Thoracic aorta (tissue), 2 donors: ENCODE data around the gene BCDIN3D. TPM values are rescaled to one million over a fixed set of nuclear protein-coding genes. Genes with fewer than 3 reads are reported as not detected.
A peak's percentile ranks its signal among the peaks of the same experiment; 100 is the strongest.

ENCODE experiments used
- ATAC-seq: fragments of 150-250 bp; one replicate; pipeline ENCODE4 v1.8.0; 2017; ENCODE audit warnings: low read depth; ENCODE audit not compliant: insufficient number of reproducible peaks, low FRiP score
- DNase-seq: peaks from one replicate; pipeline ENCODE4 v3.0.0-alpha.2; 2020; ENCODE audit warnings: low spot score
- H3K27ac ChIP-seq, 2 donors: fragments of 200-600 bp; sonication (generic); 1 replicate in 1 of 2; 2 replicates in 1 of 2; pipeline ENCODE4 v1.5.1; 2016; ENCODE audit warnings: mild to moderate bottlenecking in 2 of 2, moderate library complexity in 2 of 2
- H3K27me3 ChIP-seq: fragments of 200-600 bp; sonication (generic); replicated peaks from 2 replicates; pipeline ENCODE4 v1.6.0; 2016; ENCODE audit warnings: mild to moderate bottlenecking; ENCODE audit not compliant: insufficient read depth
- H3K36me3 ChIP-seq: fragments of 200-600 bp; sonication (generic); one replicate; pipeline ENCODE4 v1.5.1; 2016
- H3K4me1 ChIP-seq, 2 donors: fragments of 200-600 bp; sonication (generic); 1 replicate in 1 of 2; 2 replicates in 1 of 2; pipeline versions ENCODE4 v1.5.1 to v1.6.0; 2016; ENCODE audit warnings: low read depth in 2 of 2, mild to moderate bottlenecking in 1 of 2; ENCODE audit not compliant: control insufficient read depth in 1 of 2
- H3K4me3 ChIP-seq: fragments of 200-600 bp; sonication (generic); 2 replicates; pipeline ENCODE4 v1.5.1; 2016; ENCODE audit warnings: mild to moderate bottlenecking
- H3K9me3 ChIP-seq: fragments of 200-600 bp; sonication (generic); 2 replicates; pipeline ENCODE4 v1.5.1; 2016
- CTCF ChIP-seq: fragments of 200-600 bp; sonication (generic); IDR thresholded peaks from one replicate; pipeline ENCODE4 v1.5.1; 2019; ENCODE audit warnings: antibody characterized with exemption
- total RNA-seq, 2 donors: library from RNA; depleted of rRNA; stranded (reverse); fragments of >200 nt; gene quantifications; one replicate each; pipeline versions ENCODE4 v1.1.0 to v1.2.3, GENCODE V29; 2016

The BCDIN3D gene
- total RNA-seq, 2 donors from 2014 or later: 1.6 to 2.7 TPM

GRCh38 chr12:49809381-49809905, 33.5 kb downstream of the BCDIN3D start:
- H3K4me3 ChIP-seq: peak overlapping the region; percentile 46
- peaks cover 18 to 31% of the 10 kb centered on the region in 2 donors for H3K4me1 ChIP-seq
- H3K27me3 ChIP-seq: no peaks in the 10 kb centered on the region
- TF ChIP-seq CTCF: no peak
- H3K27ac ChIP-seq: peak overlapping the region; percentile 80 to 91
- H3K36me3 ChIP-seq: peaks cover 12% of the 10 kb centered on the region
- H3K9me3 ChIP-seq: no peaks in the 10 kb centered on the region
- no peak for DNase-seq
- ATAC-seq: no peak

- peak; percentile 76 for ATAC-seq
- Histone ChIP-seq H3K27me3 (no peaks in the 10 kb centered on the region), H3K36me3 (peaks cover 16% of the 10 kb centered on the region), H3K27ac (peak overlapping the region; percentile 80 to 91), H3K9me3 (no peaks in the 10 kb centered on the region), H3K4me3 (peak overlapping the region; percentile 46), H3K4me1 (peaks cover 18 to 31% of the 10 kb centered on the region in 2 donors)
- DNase-seq: no peak
- no peak for TF ChIP-seq CTCF
These were observed 34.1 kb downstream of the BCDIN3D start for GRCh38 chr12:49808686-49809380.

- Histone ChIP-seq H3K36me3 (peaks cover 24% of the 10 kb centered on the region), H3K27ac (peak overlapping the region; percentile 80 to 91), H3K4me3 (no peak overlapping the region), H3K27me3 (no peaks in the 10 kb centered on the region), H3K9me3 (no peaks in the 10 kb centered on the region), H3K4me1 (peaks cover 18 to 31% of the 10 kb centered on the region in 2 donors)
- DNase-seq: no peak
- ATAC-seq: no peak
- TF ChIP-seq CTCF: no peak
These were observed 34.8 kb downstream of the BCDIN3D start for GRCh38 chr12:49807991-49808580.

GRCh38 chr12:49806877-49807276, 36.0 kb downstream of the BCDIN3D start:
- H3K36me3 ChIP-seq: peaks cover 31% of the 10 kb centered on the region
- H3K4me3 ChIP-seq: no peak overlapping the region
- no peak for DNase-seq
- no peak for TF ChIP-seq CTCF
- no peaks in the 10 kb centered on the region for H3K27me3 ChIP-seq
- peaks cover 18 to 31% of the 10 kb centered on the region in 2 donors for H3K4me1 ChIP-seq
- H3K27ac ChIP-seq: no peak overlapping the region
- ATAC-seq: no peak
- H3K9me3 ChIP-seq: no peaks in the 10 kb centered on the region

GRCh38 chr12:49806321-49806813, 36.5 kb downstream of the BCDIN3D start:
- H3K4me1 ChIP-seq: peaks cover 18 to 34% of the 10 kb centered on the region in 2 donors
- DNase-seq: no peak
- H3K4me3 ChIP-seq: no peak overlapping the region
- H3K27me3 ChIP-seq: no peaks in the 10 kb centered on the region
- H3K27ac ChIP-seq: no peak overlapping the region
- H3K9me3 ChIP-seq: no peaks in the 10 kb centered on the region
- ATAC-seq: no peak
- peaks cover 34% of the 10 kb centered on the region for H3K36me3 ChIP-seq
- no peak for TF ChIP-seq CTCF
